SK-N-SH treated with all-trans-retinoic acid at 6 μM for 48 hours (cell line): ENCODE results near the gene TMPRSS6.

Experiments
- BACH2 ChIP-seq: fragments of 250-450 bp; sonication (Bioruptor Pico); IDR thresholded peaks from 2 replicates; pipeline ENCODE4 v1.9.0; 2021; ENCODE audit warnings: mild to moderate bottlenecking, borderline replicate concordance
- ESRRG ChIP-seq: fragments of 250-450 bp; sonication (Bioruptor Pico); IDR thresholded peaks from 2 replicates; pipeline ENCODE4 v1.6.1; 2021; ENCODE audit warnings: mild to moderate bottlenecking

DNA sequence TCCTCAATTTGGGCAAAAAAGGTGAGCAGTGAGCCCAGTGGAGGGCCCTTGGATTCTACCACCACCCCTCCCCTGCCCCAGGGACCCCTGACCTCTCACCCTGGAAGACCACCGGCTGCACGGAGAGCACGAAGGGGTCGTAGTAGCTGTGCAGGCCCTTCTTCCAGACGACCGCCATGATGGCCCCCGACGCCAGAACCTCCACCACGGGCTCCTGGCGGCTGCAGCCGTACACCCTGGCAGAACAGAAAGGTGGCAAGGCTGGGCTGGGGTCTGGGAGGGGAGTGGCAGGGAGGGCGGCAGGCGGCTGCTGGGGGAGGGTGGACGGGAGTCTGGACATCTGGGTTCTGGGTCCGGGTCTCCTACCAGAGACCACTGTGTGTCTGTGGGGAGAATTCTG, 23.3 kb downstream of the TMPRSS6 start:
- TF ChIP-seq ESRRG (CRISPR knock-in tag) (no peak), BACH2 (CRISPR knock-in tag) (no peak)
